Sigmoid colon (tissue), 7 donors: ENCODE results near the gene PRCC. TPM values are rescaled to one million over a fixed set of nuclear protein-coding genes. Genes with fewer than 3 reads are reported as not detected.

Source experiments
- DNase-seq: peaks from one replicate; pipeline ENCODE4 v3.0.0-alpha.2; 2019
- H3K27ac ChIP-seq, 4 donors: fragments of 200-600 bp; sonication (generic); one replicate each; pipeline ENCODE4 v1.5.1; 2016 to 2019; ENCODE audit warnings: mild to moderate bottlenecking in 1 of 4
- H3K27me3 ChIP-seq, 3 donors: fragments of 200-600 bp; sonication (generic); one replicate each; pipeline ENCODE4 v1.5.1; 2019; ENCODE audit warnings: mild to moderate bottlenecking in 1 of 3
- H3K36me3 ChIP-seq, 4 donors: fragments of 200-600 bp; sonication (generic); one replicate each; pipeline ENCODE4 v1.5.1; 2016 to 2019
- H3K4me1 ChIP-seq, 4 donors: fragments of 200-600 bp; sonication (generic); one replicate each; pipeline ENCODE4 v1.5.1; 2017 to 2019
- H3K4me3 ChIP-seq, 4 donors: fragments of 200-600 bp; sonication (generic); one replicate each; pipeline ENCODE4 v1.5.1; 2017 to 2019; ENCODE audit warnings: mild to moderate bottlenecking in 2 of 4, moderate library complexity in 1 of 4
- H3K9me3 ChIP-seq, 4 donors: fragments of 200-600 bp in 3 of 4; sonication (generic) in 3 of 4; one replicate each; pipeline versions ENCODE4 v1.5.1 to v1.6.1; 2013 to 2019
- CTCF ChIP-seq, 4 experiments: fragments of 450-650 bp in 3 of 4; fragments of 200-600 bp in 1 of 4; IDR thresholded peaks; one replicate each; pipeline ENCODE4 v1.5.1; 2016 to 2019; ENCODE audit warnings: antibody characterized with exemption in 4 of 4, mild to moderate bottlenecking in 3 of 4, moderate library complexity in 2 of 4
- EP300 ChIP-seq, 4 donors: sonication (generic); formaldehyde crosslinking; IDR thresholded peaks; one replicate each; pipeline ENCODE4 v1.6.1; 2017; ENCODE audit warnings: antibody characterized with exemption in 4 of 4
- POLR2A ChIP-seq, 2 donors: fragments of 450-650 bp; IDR thresholded peaks; one replicate each; pipeline ENCODE4 v1.6.1; 2016; ENCODE audit warnings: antibody characterized with exemption in 2 of 2, mild to moderate bottlenecking in 2 of 2, moderate library complexity in 2 of 2
- POLR2AphosphoS5 ChIP-seq, 4 donors: sonication (generic); formaldehyde crosslinking; IDR thresholded peaks; one replicate each; pipeline ENCODE4 v1.6.1; 2017; ENCODE audit warnings: antibody characterized with exemption in 4 of 4
- WGBS, 2 donors: extraction: QIAGEN DNeasy Blood & Tissue Kit; methylation state at CpG; one replicate each; pipeline ENCODE4 v1.1.7; 2013; 5-methylcytosine and 5-hydroxymethylcytosine counted together
- intact Hi-C: fragments of 100-400 bp; cut with DNase I; formaldehyde crosslinking; loops from one replicate; pipeline ENCODE4 v1.15.1; 2023
- polyA plus RNA-seq, 3 donors: library from polyadenylated mRNA; stranded (reverse); fragments of 200-250 nt; gene quantifications; one replicate each; pipeline ENCODE4 v1.2.3, GENCODE V29; 2013
- total RNA-seq, 4 donors: library from RNA; depleted of rRNA; stranded (reverse); fragments of >200 nt; gene quantifications; one replicate each; pipeline ENCODE4 v1.1.0, GENCODE V29; 2016
- donor health status: healthy with polysubstance abuse.
- donor health status: Bipolar disorder and iron deficiency.
- donor health status: healthy.

The PRCC gene
- total RNA-seq (10 to 100 TPM; 27.5 to 34.1 (median 32.4) TPM), polyA plus RNA-seq (10 to 100 TPM; 42.0 to 49.7 (median 48.3) TPM)

DNA sequence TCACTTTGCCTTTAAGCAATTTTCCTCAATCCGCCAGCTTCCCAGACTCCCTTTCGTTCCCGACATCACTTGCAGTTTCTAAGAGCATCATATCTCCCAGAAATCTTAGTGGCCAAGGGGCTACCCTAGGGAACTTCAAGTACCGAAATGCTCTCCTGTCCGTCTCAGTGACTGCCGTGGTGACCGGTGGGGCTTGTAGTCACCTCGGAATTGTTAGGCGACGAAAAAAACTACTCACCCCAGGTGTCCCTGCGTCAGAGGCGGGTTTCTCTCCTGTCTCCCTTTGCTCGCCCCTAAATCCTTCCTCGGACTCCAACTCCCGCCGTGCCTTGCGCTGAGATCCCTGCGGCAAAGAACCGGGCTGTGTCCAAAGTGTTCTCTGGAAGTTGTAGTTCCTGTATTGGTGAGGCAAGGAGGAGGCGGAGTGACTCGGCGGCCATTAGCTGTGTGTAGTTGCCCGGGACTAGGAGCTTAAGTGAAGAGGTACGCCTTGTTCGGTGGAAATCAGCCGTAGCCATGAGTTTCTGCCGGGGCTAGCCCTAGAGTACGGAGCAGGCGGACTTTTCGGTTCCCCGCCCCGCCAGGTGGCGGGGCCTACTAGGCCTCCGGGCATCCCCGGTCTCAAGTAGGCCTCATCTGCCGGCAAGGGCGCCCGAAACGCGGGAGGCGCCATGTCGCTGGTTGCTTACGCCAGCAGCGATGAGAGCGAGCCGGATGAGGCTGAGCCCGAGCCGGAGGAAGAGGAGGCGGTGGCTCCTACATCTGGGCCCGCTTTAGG, at the start of gene PRCC:
TSS of gene PRCC (plus strand) at position 435 of the 778 bp plus-strand sequence. CDS start at position 672, 237 bp downstream.
- Histone ChIP-seq H3K4me1 (peaks cover 0 to 50% (median 47%) of the 10 kb centered on the region in 4 donors), H3K27me3 (no peaks in the 10 kb centered on the region), H3K36me3 (peaks cover 0 to 18% (median 6%) of the 10 kb centered on the region in 4 donors), H3K4me3 (peak within 1 kb of the TSS; percentile 67 to 99 (median 86)), H3K27ac (peak within 1 kb of the TSS; percentile 92 to 96 (median 94)), H3K9me3 (no peaks in the 10 kb centered on the region)
- DNase-seq: peak; percentile 99
- TF ChIP-seq POLR2A (IDR thresholded peaks at IDR 0.05) (peak in 1 of 2 donors; percentile 19), CTCF (IDR thresholded peaks at IDR 0.05) (no peak), EP300 (IDR thresholded peaks at IDR 0.05) (peak in 1 of 4 donors; percentile 60), POLR2AphosphoS5 (IDR thresholded peaks at IDR 0.05) (peak; percentile 75 to 87 (median 79))
- intact Hi-C loops: loop anchor here (2.0 to 5.0 kb wide), 2 partner anchors 16 to 40 kb away; partner anchors contain the start of genes HDGF, ISG20L2 and METTL25B
- 0% methylated on average over 50 of the region's 50 CpGs for WGBS, 2 donors

DNA sequence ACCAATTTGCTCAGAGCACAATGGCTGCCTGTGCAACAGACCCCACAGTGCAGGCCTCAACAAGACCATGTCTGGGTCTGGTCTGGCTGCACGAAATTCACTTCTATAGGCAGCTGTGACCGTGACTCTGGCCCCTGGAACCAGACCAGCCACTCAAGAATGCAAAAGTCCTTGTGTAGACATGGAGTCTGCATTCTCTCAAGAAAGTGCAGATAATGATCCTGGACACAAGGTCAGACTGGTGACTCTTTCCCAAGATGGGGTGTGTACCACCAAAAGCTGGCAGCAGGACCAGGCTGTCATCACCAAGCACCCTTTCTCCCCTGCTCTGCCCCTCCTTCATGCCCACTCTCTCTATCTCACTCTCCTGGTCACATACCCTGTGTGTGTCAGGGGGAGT, 46.2 kb upstream of the PRCC start:
- H3K36me3 ChIP-seq: peaks cover 11 to 44% (median 34%) of the 10 kb centered on the region in 4 donors
- DNase-seq: no peak
- H3K27me3 ChIP-seq: no peaks in the 10 kb centered on the region
- no peak overlapping the region for H3K4me3 ChIP-seq
- intact Hi-C loops: loop anchor here (10.0 kb wide), 1 partner anchor 144 kb away; the partner anchor contains the start of gene NTRK1
- no peak overlapping the region for H3K27ac ChIP-seq
- 82 to 85% methylated on average over 2 of the region's 2 CpGs for WGBS, 2 donors
- H3K9me3 ChIP-seq: no peaks in the 10 kb centered on the region
- TF ChIP-seq POLR2AphosphoS5 (IDR thresholded peaks at IDR 0.05): no peak
- TF ChIP-seq CTCF (IDR thresholded peaks at IDR 0.05): no peak
- no peak for TF ChIP-seq POLR2A (IDR thresholded peaks at IDR 0.05)
- H3K4me1 ChIP-seq: peaks cover 0 to 20% (median 17%) of the 10 kb centered on the region in 4 donors

DNA sequence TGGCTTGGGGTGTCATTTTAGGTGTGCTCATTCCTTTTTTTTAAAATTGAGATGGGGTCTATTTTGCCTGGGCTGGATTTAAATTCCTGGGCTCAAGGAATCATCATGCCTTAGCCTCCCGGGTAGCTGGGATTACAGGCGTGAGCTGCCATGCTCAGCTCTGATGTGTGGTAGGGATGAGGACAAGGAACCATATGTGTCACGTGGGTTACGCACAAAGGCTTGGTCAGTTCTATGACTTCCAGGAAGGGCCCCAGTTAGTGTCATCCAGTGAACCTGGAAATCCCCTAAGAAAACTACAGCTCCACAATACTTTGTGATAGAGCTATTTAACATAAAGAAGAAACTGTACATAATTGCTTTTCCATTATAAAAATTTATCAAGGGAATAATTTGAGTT, 45.8 kb upstream of the PRCC start:
- intact Hi-C loops: loop anchor here (10.0 kb wide), 1 partner anchor 143 kb away; the partner anchor contains the start of gene NTRK1
- Histone ChIP-seq H3K36me3 (peaks cover 11 to 47% (median 34%) of the 10 kb centered on the region in 4 donors), H3K27me3 (no peaks in the 10 kb centered on the region), H3K4me1 (peaks cover 0 to 24% (median 21%) of the 10 kb centered on the region in 4 donors), H3K9me3 (no peaks in the 10 kb centered on the region), H3K4me3 (no peak overlapping the region), H3K27ac (no peak overlapping the region)
- 86 to 87% methylated on average over 4 of the region's 4 CpGs for WGBS, 2 donors
- no peak for DNase-seq
- no peak for TF ChIP-seq POLR2AphosphoS5 (IDR thresholded peaks at IDR 0.05)
- TF ChIP-seq POLR2A (IDR thresholded peaks at IDR 0.05): no peak
- no peak for TF ChIP-seq CTCF (IDR thresholded peaks at IDR 0.05)
- no peak for TF ChIP-seq EP300 (IDR thresholded peaks at IDR 0.05)

- Histone ChIP-seq H3K4me1 (peaks cover 0 to 48% (median 46%) of the 10 kb centered on the region in 4 donors), H3K4me3 (peak overlapping the region in 3 of 4 donors; percentile 19 to 75 (median 29)), H3K36me3 (peaks cover 11 to 45% (median 30%) of the 10 kb centered on the region in 4 donors), H3K27ac (peak overlapping the region in 3 of 4 donors; percentile 29 to 64 (median 50)), H3K9me3 (no peaks in the 10 kb centered on the region), H3K27me3 (no peaks in the 10 kb centered on the region)
- intact Hi-C loops: loop anchor here (1.0 to 10.0 kb wide), 4 partner anchors 19 to 139 kb away; partner anchors contain the start of genes NTRK1 and PRCC
- TF ChIP-seq CTCF (IDR thresholded peaks at IDR 0.05) (peak; percentile 88 to 94 (median 92)), EP300 (IDR thresholded peaks at IDR 0.05) (no peak), POLR2AphosphoS5 (IDR thresholded peaks at IDR 0.05) (peak in 1 of 4 donors; percentile 24), POLR2A (IDR thresholded peaks at IDR 0.05) (no peak)
- 11 to 15% methylated on average over 18 of the region's 18 CpGs for WGBS, 2 donors
- peak; percentile 93 for DNase-seq
Measured at GRCh38 chr1:156725683-156726280, 41.6 kb upstream of the PRCC start.
